BJ (cell line): Measurements from ENCODE around the gene IFT20. TPM values are rescaled to one million over a fixed set of nuclear protein-coding genes. Genes with fewer than 3 reads are reported as not detected.
A peak's percentile ranks its signal among the peaks of the same experiment; 100 is the strongest.

Experiments used
- CTCF ChIA-PET: fragments of 350-600 bp; formaldehyde crosslinking; extraction: SDS; loops from one replicate; lab custom pipeline; 2021; ENCODE audit warnings: antibody characterized with exemption, inconsistent platforms; lab: Yijun Ruan, JAX
- POLR2A ChIA-PET: fragments of 300-600 bp; sonication (Branson Sonifier 250); formaldehyde crosslinking; extraction: SDS; loops from one replicate; lab custom pipeline; 2021; ENCODE audit warnings: antibody characterized with exemption; lab: Charles Lee
- DNase-seq: peaks from one replicate; pipeline ENCODE4 v3.0.0-alpha.2; 2011; ENCODE audit warnings: low read depth
- H3K27me3 ChIP-seq: 2 replicates; pipeline ENCODE4 v1.6.0; 2011; ENCODE audit warnings: low read length; ENCODE audit not compliant: control insufficient read depth, insufficient read depth
- H3K36me3 ChIP-seq: 2 replicates; pipeline ENCODE4 v1.5.1; 2011; ENCODE audit warnings: low read length; ENCODE audit not compliant: control insufficient read depth, insufficient read depth
- H3K4me3 ChIP-seq: 2 replicates; pipeline ENCODE4 v1.5.1; 2011; ENCODE audit warnings: low read depth, mild to moderate bottlenecking, control low read depth, low read length
- polyA plus RNA-seq: library from polyadenylated mRNA; depleted of rRNA; stranded (reverse); fragments of >200 nt; gene quantifications from 2 replicates; pipeline ENCODE4 v1.2.3, GENCODE V29; 2011
- TF ChIP-seq, protein P1 (sequence below): IDR thresholded peaks from 2 replicates; pipeline ENCODE4 v1.5.1; 2011; ENCODE audit warnings: low read depth, mild to moderate bottlenecking, control low read depth, inconsistent platforms, low read length, moderate library complexity; ENCODE audit not compliant: insufficient read depth

The IFT20 gene
- polyA plus RNA-seq, 1 experiment = 39.1 TPM

DNA sequence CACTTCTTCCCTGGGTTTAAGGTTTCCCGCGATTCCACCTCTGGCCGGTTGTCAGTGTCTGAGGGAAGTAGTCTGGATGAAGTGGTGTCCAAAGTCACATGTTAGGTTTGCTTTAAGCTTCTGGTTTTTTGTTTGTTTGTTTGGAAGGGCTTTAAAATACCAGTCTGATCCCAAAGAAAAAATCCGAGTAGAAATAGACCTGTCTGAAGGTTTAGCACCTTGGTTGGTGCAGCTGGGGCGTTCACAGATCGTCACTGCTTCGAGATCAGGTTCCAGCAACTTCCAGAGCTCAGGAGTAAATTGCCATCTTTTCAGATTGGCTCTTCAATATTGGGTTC lies 15.7 kb downstream of the IFT20 start:
- POLR2A ChIA-PET = no interaction called here
- Histone ChIP-seq H3K36me3 (no peaks in the 10 kb centered on the region), H3K4me3 (peak overlapping the region; percentile 62), H3K27me3 (no peaks in the 10 kb centered on the region)
- CTCF ChIA-PET = interaction anchor here (0.8 to 1.7 kb wide), 4 partner anchors 9 to 87 kb away, joined by 4 to 5 read pairs (median 4); partner anchors contain the start of genes IFT20 and TNFAIP1
- TF ChIP-seq, protein P1, sequence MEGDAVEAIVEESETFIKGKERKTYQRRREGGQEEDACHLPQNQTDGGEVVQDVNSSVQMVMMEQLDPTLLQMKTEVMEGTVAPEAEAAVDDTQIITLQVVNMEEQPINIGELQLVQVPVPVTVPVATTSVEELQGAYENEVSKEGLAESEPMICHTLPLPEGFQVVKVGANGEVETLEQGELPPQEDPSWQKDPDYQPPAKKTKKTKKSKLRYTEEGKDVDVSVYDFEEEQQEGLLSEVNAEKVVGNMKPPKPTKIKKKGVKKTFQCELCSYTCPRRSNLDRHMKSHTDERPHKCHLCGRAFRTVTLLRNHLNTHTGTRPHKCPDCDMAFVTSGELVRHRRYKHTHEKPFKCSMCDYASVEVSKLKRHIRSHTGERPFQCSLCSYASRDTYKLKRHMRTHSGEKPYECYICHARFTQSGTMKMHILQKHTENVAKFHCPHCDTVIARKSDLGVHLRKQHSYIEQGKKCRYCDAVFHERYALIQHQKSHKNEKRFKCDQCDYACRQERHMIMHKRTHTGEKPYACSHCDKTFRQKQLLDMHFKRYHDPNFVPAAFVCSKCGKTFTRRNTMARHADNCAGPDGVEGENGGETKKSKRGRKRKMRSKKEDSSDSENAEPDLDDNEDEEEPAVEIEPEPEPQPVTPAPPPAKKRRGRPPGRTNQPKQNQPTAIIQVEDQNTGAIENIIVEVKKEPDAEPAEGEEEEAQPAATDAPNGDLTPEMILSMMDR = no peak
- DNase-seq = no peak

DNA sequence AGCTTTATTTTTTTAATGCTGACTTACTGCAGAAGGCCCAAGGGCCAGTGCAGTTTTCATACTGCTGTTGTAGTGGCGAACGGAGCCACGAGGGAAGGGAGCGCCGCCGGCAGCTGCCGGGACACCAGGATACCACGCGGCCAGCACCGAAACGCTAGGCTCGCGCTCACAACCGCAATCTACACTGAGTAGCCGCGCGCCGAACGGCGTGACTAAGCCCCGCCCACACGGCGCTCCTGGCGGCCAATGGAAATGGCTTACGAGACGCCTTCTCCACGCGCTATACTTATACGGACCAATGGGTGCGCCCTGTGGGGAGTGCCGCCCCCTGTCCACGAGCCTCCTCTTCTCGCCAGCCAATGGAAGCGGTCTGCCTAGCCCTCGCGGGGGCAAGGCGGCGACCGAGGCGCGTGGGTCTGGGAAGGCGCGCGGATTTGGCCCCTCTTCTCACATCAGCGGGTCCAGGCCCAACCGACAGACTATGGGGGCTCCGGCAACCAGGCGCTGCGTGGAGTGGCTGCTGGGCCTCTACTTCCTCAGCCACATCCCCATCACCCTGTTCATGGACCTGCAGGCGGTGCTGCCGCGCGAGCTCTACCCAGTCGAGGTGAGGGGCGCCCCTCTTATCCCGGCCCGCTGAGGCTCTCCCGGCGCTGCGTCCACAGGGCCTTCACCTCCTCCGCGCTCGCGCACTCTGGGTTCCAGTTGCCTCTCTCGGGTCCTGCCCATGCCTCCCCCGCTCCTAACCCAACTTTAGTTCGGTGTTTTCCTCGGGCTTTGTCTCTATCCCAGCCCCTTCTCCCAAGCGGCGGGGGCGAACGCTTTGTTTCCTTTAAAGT lies 16.3 kb downstream of the IFT20 start, which contains the start of gene TMEM97:
Gene TMEM97, plus strand, starts transcription at position 442 of the 839 bp plus-strand sequence. Its CDS starts 40 bp downstream, at position 482.
- TF ChIP-seq, protein P1 = peak; percentile 18; the same call in 1 of the 2 replicates
- Histone ChIP-seq H3K36me3 (no peaks in the 10 kb centered on the region), H3K4me3 (peak within 1 kb of the TSS; percentile 62), H3K27me3 (no peaks in the 10 kb centered on the region)
- peak; percentile 82 for DNase-seq
- ChIA-PET CTCF (interaction anchor here (0.8 to 1.8 kb wide), 6 partner anchors 9 to 514 kb away, joined by 3 to 5 read pairs (median 4); partner anchors contain the start of genes IFT20 and TNFAIP1), POLR2A (no interaction called here)

DNA sequence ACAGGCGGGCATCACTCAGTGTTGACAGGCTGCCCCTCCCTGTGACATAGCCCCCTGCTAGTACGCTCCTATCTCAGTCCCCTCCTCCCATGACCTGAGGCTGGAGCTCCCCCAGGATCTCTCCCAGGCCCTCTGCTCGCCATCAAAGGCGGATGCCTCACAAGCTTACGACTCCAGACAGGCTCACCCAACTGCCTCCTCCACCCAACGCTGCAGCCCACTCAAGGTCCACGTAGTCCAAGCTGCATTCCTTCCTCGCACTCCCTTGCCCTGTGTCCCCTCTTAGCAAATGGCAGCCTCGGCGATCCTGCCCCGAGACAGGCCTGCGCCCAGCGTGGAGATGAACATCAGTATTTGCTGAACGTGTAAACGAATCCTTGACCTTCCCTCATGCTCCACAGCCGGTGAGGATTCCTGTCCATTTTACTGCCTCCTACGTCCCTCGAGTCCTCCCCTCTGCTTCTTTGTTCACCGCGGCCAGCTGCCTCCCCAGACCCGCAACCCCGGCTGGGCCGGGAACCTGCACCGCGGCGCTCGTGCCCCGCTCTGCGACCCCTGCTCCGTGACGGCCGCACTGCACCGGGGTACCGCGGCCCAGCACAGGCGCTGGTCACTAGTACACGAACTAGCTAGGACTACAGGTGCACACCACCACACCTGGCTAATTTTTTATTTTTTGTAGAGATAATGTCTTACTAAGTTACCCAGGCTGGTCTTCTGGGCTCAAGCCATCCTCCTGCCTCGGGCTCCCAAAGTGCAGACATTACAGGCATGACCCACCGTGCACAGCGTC lies 17.1 kb downstream of the IFT20 start:
- no peaks in the 10 kb centered on the region for H3K27me3 ChIP-seq
- peak overlapping the region; percentile 62 for H3K4me3 ChIP-seq
- no peaks in the 10 kb centered on the region for H3K36me3 ChIP-seq
- ChIA-PET CTCF (interaction anchor here (1.1 to 1.8 kb wide), 4 partner anchors 10 to 513 kb away, joined by 3 to 5 read pairs (median 4); no protein-coding TSS in a partner anchor), POLR2A (no interaction called here)
- DNase-seq = no peak
- TF ChIP-seq, protein P1 = no peak

DNA sequence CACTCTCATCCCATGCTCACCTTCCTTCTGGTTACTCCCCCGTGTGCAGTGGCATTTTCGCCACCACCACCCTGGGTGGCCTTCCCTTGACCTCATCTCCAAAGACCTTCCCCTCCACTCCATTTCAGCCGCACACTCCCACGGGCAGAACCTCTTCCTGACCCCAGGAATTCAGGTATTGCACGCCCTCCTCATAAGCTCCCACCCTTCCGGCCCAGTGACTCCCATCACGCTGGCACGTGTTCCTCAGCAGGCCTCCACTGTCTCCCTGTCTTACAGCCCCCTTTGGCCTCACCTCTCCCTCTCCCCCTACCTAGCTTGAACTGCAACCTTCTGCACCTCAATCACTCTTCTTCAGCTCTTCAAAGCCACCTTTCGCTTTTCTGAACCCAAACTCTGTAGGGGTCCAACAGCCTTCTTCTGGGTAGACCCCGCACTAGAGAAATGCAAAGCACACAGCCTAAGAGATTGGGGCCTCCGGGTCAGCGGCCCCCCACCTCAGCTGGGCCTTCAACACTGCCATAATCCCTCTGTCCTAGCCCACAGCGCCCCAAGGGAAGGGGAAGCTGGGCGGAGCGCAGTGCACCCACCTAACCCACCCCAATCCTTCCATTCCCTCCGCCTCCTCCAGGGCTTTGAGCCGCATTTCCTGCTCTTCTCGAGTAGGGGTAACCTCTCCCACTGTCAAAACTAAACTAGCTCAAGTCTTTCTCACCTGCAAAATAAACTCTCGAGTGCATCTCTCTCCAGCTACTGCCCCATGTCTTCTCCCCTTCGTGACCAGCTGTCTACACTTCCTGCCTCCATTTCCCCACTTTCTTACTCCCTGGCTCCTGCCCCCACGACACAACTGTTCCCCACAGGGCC lies 17.9 kb downstream of the IFT20 start:
- Histone ChIP-seq H3K36me3 (no peaks in the 10 kb centered on the region), H3K27me3 (no peaks in the 10 kb centered on the region), H3K4me3 (no peak overlapping the region)
- no peak for DNase-seq
- POLR2A ChIA-PET = no interaction called here
- TF ChIP-seq, protein P1 = no peak
- CTCF ChIA-PET = interaction anchor here (0.7 to 1.8 kb wide), 3 partner anchors 18 to 512 kb away, joined by 3 to 5 read pairs (median 4); partner anchors contain the start of gene IFT20
